Measurements from ENCODE around the gene NLRX1. TPM values are rescaled to one million over a fixed set of nuclear protein-coding genes. Genes with fewer than 3 reads are reported as not detected.
"Not testable (repeated sequence)": the region's sequence is repeated elsewhere in the genome, so short reads cannot be mapped to it uniquely, and the experiment has no call there.

NLRX1 gene
- polyA plus RNA-seq, 1 experiment: 19.4 TPM

GRCh38 chr11:119181677-119182412 is 13.3 kb downstream of the NLRX1 start:
- Histone ChIP-seq H3K36me3 (ENCODE audit: control insufficient read depth, insufficient read depth, low read length) (peaks cover 10% of the 10 kb centered on the region), H3K27me3 (ENCODE audit: control insufficient read depth, insufficient read depth, low read length) (no peaks in the 10 kb centered on the region; the same call in 1 of the 2 replicates), H3K4me3 (ENCODE audit: low read depth, low read length) (no peak overlapping the region)
- POLR2A ChIA-PET: no interaction called here
- DNase-seq (ENCODE audit: low read depth): no peak
- CTCF ChIA-PET: interaction anchor here (0.5 to 3.0 kb wide), 4 partner anchors 14 to 75 kb away, joined by 3 to 15 read pairs (median 4); no protein-coding TSS in a partner anchor
- no peak for TF ChIP-seq CTCF (IDR thresholded peaks at IDR 0.05; ENCODE audit: insufficient read depth, low read depth, low read length)

DNA sequence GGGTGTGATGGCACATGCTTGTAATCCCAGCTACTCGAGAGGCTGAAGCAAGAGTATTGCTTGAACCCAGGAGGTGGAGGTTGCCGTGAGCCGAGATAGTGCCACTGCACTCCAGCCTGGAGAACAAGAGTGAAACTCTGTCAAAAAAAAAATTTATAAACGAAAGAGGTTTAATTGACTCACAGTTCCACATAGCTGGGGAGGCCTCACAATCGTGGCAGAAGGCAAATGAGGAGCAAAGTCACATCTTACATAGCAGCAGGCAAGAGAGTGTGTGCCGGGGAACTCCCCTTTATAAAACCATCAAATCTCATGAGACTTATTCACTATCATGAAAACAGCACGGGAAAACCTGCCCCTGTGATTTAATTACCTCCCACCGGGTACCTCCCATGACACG is 15.9 kb downstream of the NLRX1 start:
- H3K36me3 ChIP-seq (ENCODE audit: control insufficient read depth, insufficient read depth, low read length); DNase-seq (ENCODE audit: low read depth); H3K27me3 ChIP-seq (ENCODE audit: control insufficient read depth, insufficient read depth, low read length); H3K4me3 ChIP-seq (ENCODE audit: low read depth, low read length); POLR2A ChIA-PET: not testable (repeated sequence)
- CTCF ChIA-PET: interaction anchor here (3.0 kb wide), 1 partner anchor 12 kb away, joined by 15 read pairs; no protein-coding TSS in a partner anchor

- H3K27me3 ChIP-seq (ENCODE audit: control insufficient read depth, insufficient read depth, low read length): peaks cover 6% of the 10 kb centered on the region
- DNase-seq (ENCODE audit: low read depth): no peak
- POLR2A ChIA-PET: no interaction called here
- no peak overlapping the region for H3K4me3 ChIP-seq (ENCODE audit: low read depth, low read length)
- TF ChIP-seq CTCF (IDR thresholded peaks at IDR 0.05; ENCODE audit: insufficient read depth, low read depth, low read length): no peak
- CTCF ChIA-PET: interaction anchor here (2.4 kb wide), 1 partner anchor 10 kb away, joined by 5 read pairs; no protein-coding TSS in a partner anchor
- peaks cover 4% of the 10 kb centered on the region for H3K36me3 ChIP-seq (ENCODE audit: control insufficient read depth, insufficient read depth, low read length)
Observed at GRCh38 chr11:119185981-119186634, 17.6 kb downstream of the NLRX1 start.

GRCh38 chr11:119187123-119187892 is 18.8 kb downstream of the NLRX1 start:
- Histone ChIP-seq H3K27me3 (ENCODE audit: control insufficient read depth, insufficient read depth, low read length) (peaks cover 6% of the 10 kb centered on the region), H3K4me3 (ENCODE audit: low read depth, low read length) (no peak overlapping the region), H3K36me3 (ENCODE audit: control insufficient read depth, insufficient read depth, low read length) (no peaks in the 10 kb centered on the region; the same call in 1 of the 2 replicates)
- no peak for DNase-seq (ENCODE audit: low read depth)
- TF ChIP-seq CTCF (IDR thresholded peaks at IDR 0.05; ENCODE audit: insufficient read depth, low read depth, low read length): no peak
- ChIA-PET POLR2A (no interaction called here), CTCF (interaction anchor here (2.4 kb wide), 1 partner anchor 9 kb away, joined by 5 read pairs; no protein-coding TSS in a partner anchor)

DNA sequence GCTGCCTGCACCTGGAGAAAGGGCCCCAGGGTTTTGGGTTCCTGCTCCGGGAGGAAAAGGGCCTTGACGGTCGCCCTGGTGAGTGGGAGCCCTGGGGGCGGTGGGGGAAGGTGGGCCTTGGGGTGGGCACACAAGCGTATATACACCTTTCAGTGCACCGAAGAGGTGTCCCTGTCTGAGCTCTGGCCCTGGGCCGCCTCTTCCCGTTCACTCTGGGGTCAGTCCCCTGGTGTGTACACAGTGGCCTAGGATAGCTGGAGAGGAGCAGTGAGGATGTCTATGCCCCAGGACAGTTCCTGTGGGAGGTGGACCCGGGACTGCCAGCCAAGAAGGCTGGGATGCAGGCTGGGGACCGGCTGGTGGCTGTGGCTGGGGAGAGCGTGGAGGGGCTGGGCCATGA is 19.5 kb downstream of the NLRX1 start:
- CTCF ChIA-PET: no interaction called here
- no peak for TF ChIP-seq CTCF (IDR thresholded peaks at IDR 0.05; ENCODE audit: insufficient read depth, low read depth, low read length)
- H3K27me3 ChIP-seq (ENCODE audit: control insufficient read depth, insufficient read depth, low read length): peaks cover 6% of the 10 kb centered on the region
- no peaks in the 10 kb centered on the region for H3K36me3 ChIP-seq (ENCODE audit: control insufficient read depth, insufficient read depth, low read length)
- no peak overlapping the region for H3K4me3 ChIP-seq (ENCODE audit: low read depth, low read length)
- no peak for DNase-seq (ENCODE audit: low read depth)
- POLR2A ChIA-PET: no interaction called here
